BJ (cell line): ENCODE results near the gene ZNF76. TPM values are rescaled to one million over a fixed set of nuclear protein-coding genes. Genes with fewer than 3 reads are reported as not detected.
"Not testable (repeated sequence)": the region's sequence is repeated elsewhere in the genome, so short reads cannot be mapped to it uniquely, and the experiment has no call there.

ENCODE experiments used
- CTCF ChIA-PET: fragments of 350-600 bp; formaldehyde crosslinking; extraction: SDS; loops from one replicate; lab custom pipeline; 2021; ENCODE audit warnings: antibody characterized with exemption, inconsistent platforms; lab: Yijun Ruan, JAX
- POLR2A ChIA-PET: fragments of 300-600 bp; sonication (Branson Sonifier 250); formaldehyde crosslinking; extraction: SDS; loops from one replicate; lab custom pipeline; 2021; ENCODE audit warnings: antibody characterized with exemption; lab: Charles Lee
- DNase-seq: peaks from one replicate; pipeline ENCODE4 v3.0.0-alpha.2; 2011; ENCODE audit warnings: low read depth
- H3K27me3 ChIP-seq: 2 replicates; pipeline ENCODE4 v1.6.0; 2011; ENCODE audit warnings: low read length; ENCODE audit not compliant: control insufficient read depth, insufficient read depth
- H3K36me3 ChIP-seq: 2 replicates; pipeline ENCODE4 v1.5.1; 2011; ENCODE audit warnings: low read length; ENCODE audit not compliant: control insufficient read depth, insufficient read depth
- H3K4me3 ChIP-seq: 2 replicates; pipeline ENCODE4 v1.5.1; 2011; ENCODE audit warnings: low read depth, mild to moderate bottlenecking, control low read depth, low read length
- polyA plus RNA-seq: library from polyadenylated mRNA; depleted of rRNA; stranded (reverse); fragments of >200 nt; gene quantifications from 2 replicates; pipeline ENCODE4 v1.2.3, GENCODE V29; 2011
- TF ChIP-seq, protein P1 (sequence below): IDR thresholded peaks from 2 replicates; pipeline ENCODE4 v1.5.1; 2011; ENCODE audit warnings: low read depth, mild to moderate bottlenecking, control low read depth, inconsistent platforms, low read length, moderate library complexity; ENCODE audit not compliant: insufficient read depth

ZNF76 gene
- polyA plus RNA-seq, 1 experiment: 23.3 TPM

DNA sequence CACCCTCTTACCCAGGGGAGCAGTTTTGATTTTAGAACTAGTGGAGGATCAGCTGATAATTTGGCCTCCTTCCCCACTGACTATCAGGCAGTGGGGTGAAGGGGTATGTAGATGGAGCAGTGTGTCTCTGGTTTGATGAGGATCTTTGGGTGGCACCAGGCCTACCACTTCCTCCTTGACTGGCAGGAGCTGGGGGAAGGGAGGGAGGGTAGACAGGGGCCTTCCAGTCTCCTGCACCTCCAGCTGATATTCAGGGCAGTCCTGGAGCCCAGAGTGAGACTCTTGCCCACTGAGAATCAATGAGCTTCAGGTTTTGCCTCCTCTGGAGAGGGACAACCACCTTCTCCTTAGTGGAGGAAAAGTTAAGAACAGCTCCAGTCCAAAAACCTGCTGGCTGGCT is 41.3 kb downstream of the ZNF76 start:
- no peak for DNase-seq
- Histone ChIP-seq H3K36me3 (peaks cover 3% of the 10 kb centered on the region; the same call in 1 of the 2 replicates), H3K27me3 (no peaks in the 10 kb centered on the region), H3K4me3 (no peak overlapping the region)
- TF ChIP-seq, protein P1, sequence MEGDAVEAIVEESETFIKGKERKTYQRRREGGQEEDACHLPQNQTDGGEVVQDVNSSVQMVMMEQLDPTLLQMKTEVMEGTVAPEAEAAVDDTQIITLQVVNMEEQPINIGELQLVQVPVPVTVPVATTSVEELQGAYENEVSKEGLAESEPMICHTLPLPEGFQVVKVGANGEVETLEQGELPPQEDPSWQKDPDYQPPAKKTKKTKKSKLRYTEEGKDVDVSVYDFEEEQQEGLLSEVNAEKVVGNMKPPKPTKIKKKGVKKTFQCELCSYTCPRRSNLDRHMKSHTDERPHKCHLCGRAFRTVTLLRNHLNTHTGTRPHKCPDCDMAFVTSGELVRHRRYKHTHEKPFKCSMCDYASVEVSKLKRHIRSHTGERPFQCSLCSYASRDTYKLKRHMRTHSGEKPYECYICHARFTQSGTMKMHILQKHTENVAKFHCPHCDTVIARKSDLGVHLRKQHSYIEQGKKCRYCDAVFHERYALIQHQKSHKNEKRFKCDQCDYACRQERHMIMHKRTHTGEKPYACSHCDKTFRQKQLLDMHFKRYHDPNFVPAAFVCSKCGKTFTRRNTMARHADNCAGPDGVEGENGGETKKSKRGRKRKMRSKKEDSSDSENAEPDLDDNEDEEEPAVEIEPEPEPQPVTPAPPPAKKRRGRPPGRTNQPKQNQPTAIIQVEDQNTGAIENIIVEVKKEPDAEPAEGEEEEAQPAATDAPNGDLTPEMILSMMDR: no peak
- POLR2A ChIA-PET: no interaction called here
- CTCF ChIA-PET: interaction anchor here (1.3 to 1.5 kb wide), 3 partner anchors 17 to 167 kb away, joined by 3 to 5 read pairs (median 4); partner anchors contain the start of gene RPL10A

DNA sequence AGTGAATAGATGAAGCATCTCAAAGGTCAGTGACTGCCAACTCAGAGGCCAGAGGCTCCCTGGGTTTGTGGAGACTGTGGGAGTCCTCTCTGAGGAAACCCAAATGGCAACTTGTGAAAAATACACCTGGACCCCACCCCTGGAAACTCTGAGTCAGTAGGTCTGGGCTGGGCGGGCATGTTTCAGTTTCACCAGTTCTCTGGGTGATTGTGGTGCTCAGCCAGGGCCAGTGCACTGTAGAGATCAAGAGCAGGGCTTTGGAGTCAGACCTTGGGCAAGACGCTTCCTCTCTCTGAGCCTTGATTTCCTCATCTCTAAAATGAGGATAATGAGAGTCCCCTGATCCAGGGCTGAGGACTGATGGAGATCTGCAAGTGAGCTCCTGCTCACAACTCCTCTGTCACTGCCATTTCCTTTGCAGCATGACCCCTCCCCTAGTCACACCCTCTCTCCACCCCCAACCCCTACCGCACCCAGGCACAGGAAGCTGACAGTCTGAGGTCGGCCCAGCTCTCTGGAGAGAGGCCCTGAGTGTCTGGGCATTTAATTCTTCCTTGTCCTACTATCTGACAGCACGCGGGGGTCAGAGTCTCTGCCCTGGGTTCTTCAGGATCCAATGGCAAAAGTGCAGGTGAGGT is 43.2 kb downstream of the ZNF76 start:
- ChIA-PET CTCF (interaction anchor here (1.0 to 1.5 kb wide), 4 partner anchors 9 to 147 kb away, joined by 3 to 6 read pairs (median 3); no protein-coding TSS in a partner anchor), POLR2A (no interaction called here)
- Histone ChIP-seq H3K36me3 (peaks cover 1% of the 10 kb centered on the region; the same call in 1 of the 2 replicates), H3K4me3 (no peak overlapping the region), H3K27me3 (no peaks in the 10 kb centered on the region)
- TF ChIP-seq, protein P1: no peak
- no peak for DNase-seq

DNA sequence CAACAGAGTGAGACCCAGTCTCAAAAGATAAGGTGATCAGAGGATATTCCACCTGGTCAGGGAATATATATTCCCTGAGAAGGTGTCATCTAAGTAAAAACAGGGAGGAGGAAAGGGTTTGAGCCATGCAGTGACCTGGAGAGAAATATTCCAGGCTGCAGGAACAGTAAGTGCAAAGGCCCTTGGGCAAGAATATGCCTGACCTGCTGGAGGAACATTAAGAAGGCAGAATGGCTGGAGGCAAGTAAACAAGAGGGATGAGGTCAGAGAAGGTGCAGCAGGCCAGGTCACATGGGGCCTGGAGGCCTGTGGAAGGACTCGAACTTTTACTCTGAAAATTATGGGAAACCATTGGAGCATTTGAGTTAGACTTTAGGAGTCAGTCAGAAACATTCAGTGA is 44.8 kb downstream of the ZNF76 start:
- Histone ChIP-seq H3K27me3 (no peaks in the 10 kb centered on the region), H3K36me3 (no peaks in the 10 kb centered on the region), H3K4me3 (no peak overlapping the region)
- CTCF ChIA-PET: interaction anchor here (1.5 kb wide), 1 partner anchor 21 kb away, joined by 3 read pairs; no protein-coding TSS in a partner anchor
- TF ChIP-seq, protein P1: no peak
- DNase-seq: no peak
- POLR2A ChIA-PET: no interaction called here

DNA sequence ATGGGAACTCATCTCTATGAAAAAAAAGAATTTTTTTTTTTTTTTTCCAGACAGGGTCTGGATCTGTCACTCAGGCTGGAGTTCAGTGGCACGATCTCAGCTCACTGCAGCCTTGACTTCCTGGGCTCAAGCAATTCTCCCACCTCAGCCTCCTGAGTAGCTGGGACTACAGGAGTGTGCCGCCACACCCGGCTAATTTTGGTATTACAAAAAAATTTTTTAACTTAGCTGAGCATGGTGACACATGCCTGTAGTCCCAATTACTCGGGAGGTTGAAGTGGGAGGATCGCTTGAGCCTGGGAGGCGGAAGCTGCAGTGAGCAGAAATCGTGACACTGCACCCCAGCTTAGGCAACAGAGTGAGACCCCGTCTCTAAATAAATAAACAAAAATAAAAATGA is 45.6 kb downstream of the ZNF76 start:
- H3K27me3 ChIP-seq: no peaks in the 10 kb centered on the region
- DNase-seq: no peak
- ChIA-PET POLR2A (no interaction called here), CTCF (interaction anchor here (1.6 kb wide), 1 partner anchor 11 kb away, joined by 4 read pairs; no protein-coding TSS in a partner anchor)
- TF ChIP-seq, protein P1: no peak
- H3K4me3 ChIP-seq: no peak overlapping the region
- no peaks in the 10 kb centered on the region for H3K36me3 ChIP-seq

DNA sequence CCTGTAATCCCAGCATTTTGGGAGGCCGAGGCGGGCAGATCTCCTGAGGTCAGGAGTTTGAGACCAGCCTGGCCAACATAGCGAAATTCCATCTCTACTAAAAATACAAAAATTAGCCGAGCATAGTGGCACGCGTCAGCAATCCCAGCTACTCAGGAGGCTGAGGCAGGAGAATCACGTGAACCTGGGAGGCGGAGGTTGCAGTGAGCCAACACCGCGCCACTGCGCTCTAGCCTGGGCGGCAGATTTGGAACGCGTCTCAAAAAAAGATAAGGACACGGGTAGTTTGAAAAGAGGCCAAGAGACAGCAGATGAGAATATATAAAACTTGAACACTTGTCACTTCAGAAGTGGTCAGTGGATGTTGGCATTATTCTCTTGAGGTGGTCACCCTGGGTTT is 47.6 kb downstream of the ZNF76 start:
- CTCF ChIA-PET, H3K36me3 ChIP-seq, DNase-seq, H3K27me3 ChIP-seq, POLR2A ChIA-PET, H3K4me3 ChIP-seq: not testable (repeated sequence)

DNA sequence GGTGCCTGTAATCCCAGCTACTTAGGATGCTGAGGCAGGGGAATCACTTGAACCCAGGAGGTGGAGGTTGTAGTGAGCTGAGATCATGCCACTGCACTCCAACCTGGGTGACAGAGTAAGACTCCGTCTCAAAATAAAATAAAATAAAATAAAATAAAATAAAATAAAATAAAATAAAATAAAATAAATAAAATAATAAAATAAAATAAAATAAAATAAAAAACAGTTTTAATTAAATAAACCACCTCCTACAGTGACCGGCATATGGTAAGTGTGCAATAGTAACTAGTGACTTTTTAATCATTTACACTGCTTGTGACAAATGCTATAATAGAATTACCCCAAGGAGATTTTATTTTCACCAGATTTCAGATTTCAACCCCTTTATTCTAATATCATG is 49.0 kb downstream of the ZNF76 start:
- DNase-seq, H3K36me3 ChIP-seq, POLR2A ChIA-PET, H3K27me3 ChIP-seq, H3K4me3 ChIP-seq: not testable (repeated sequence)
- CTCF ChIA-PET: interaction anchor here (1.5 to 2.2 kb wide), 2 partner anchors 10 to 17 kb away, joined by 6 read pairs; partner anchors contain the start of gene DEF6
